Ovary (tissue), 3 donors: ENCODE results near the gene NCAPH2.

ENCODE experiments used
- EP300 ChIP-seq: sonication (generic); formaldehyde crosslinking; IDR thresholded peaks from one replicate; pipeline ENCODE4 v1.6.1; 2017; ENCODE audit warnings: antibody characterized with exemption
- POLR2A ChIP-seq: fragments of 450-650 bp; IDR thresholded peaks from one replicate; pipeline ENCODE4 v1.6.1; 2017; ENCODE audit warnings: antibody characterized with exemption, mild to moderate bottlenecking, moderate library complexity
- TF ChIP-seq, protein P1 (sequence below), 3 donors: fragments of 450-650 bp in 2 of 3; fragments of 200-600 bp in 1 of 3; IDR thresholded peaks; one replicate each; pipeline versions ENCODE4 v1.5.1 to v1.8.0; 2016 to 2022; ENCODE audit warnings: antibody characterized with exemption in 3 of 3, mild to moderate bottlenecking in 1 of 3
- donor health status: DM: no; HTN: no; CAD: no.

- TF ChIP-seq, protein P1, sequence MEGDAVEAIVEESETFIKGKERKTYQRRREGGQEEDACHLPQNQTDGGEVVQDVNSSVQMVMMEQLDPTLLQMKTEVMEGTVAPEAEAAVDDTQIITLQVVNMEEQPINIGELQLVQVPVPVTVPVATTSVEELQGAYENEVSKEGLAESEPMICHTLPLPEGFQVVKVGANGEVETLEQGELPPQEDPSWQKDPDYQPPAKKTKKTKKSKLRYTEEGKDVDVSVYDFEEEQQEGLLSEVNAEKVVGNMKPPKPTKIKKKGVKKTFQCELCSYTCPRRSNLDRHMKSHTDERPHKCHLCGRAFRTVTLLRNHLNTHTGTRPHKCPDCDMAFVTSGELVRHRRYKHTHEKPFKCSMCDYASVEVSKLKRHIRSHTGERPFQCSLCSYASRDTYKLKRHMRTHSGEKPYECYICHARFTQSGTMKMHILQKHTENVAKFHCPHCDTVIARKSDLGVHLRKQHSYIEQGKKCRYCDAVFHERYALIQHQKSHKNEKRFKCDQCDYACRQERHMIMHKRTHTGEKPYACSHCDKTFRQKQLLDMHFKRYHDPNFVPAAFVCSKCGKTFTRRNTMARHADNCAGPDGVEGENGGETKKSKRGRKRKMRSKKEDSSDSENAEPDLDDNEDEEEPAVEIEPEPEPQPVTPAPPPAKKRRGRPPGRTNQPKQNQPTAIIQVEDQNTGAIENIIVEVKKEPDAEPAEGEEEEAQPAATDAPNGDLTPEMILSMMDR (IDR thresholded peaks at IDR 0.05): no peak
- TF ChIP-seq POLR2A (no peak), EP300 (no peak)
These were observed 19.9 kb upstream of the NCAPH2 start for GRCh38 chr22:50488006-50488677.
